HEK293 (cell line): ENCODE data around the gene LAMA2.

Source experiments
- CTCF ChIA-PET: fragments of 350-600 bp; formaldehyde crosslinking; extraction: SDS; loops from one replicate; lab custom pipeline; 2021; ENCODE audit warnings: antibody characterized with exemption; lab: Yijun Ruan, JAX
- POLR2A ChIA-PET: fragments of 300-600 bp; formaldehyde crosslinking; extraction: SDS; loops from one replicate; lab custom pipeline; 2020; ENCODE audit warnings: antibody characterized with exemption, inconsistent platforms; lab: Yijun Ruan, JAX
- H3K27ac ChIP-seq: fragments of 200-500 bp; sonication (Bioruptor generic); 2 replicates; pipeline ENCODE4 v1.5.1; 2014; ENCODE audit warnings: low read depth, low read length, control low read depth, inconsistent platforms; ENCODE audit errors: extremely low read depth
- H3K36me3 ChIP-seq, 2 experiments: fragments of 200-500 bp in 1 of 2; sonication (Bioruptor generic) in 1 of 2; 1 replicate in 1 of 2; 2 replicates in 1 of 2; pipeline ENCODE4 v1.5.1; 2014 to 2017; ENCODE audit warnings: inconsistent platforms in 2 of 2, low read length in 2 of 2; ENCODE audit not compliant: control insufficient read depth in 2 of 2, insufficient read depth in 1 of 2
- H3K4me1 ChIP-seq: fragments of 200-500 bp; sonication (Bioruptor generic); 2 replicates; pipeline ENCODE4 v1.5.1; 2014; ENCODE audit warnings: mild to moderate bottlenecking, low read length, inconsistent platforms; ENCODE audit not compliant: control insufficient read depth, insufficient read depth
- H3K4me3 ChIP-seq: 2 replicates; pipeline ENCODE4 v1.5.1; 2011; ENCODE audit warnings: low read depth, mild to moderate bottlenecking, control low read depth, low read length, moderate library complexity
- H3K9me3 ChIP-seq: fragments of 200-500 bp; sonication (Bioruptor generic); 2 replicates; pipeline ENCODE4 v1.5.1; 2014; ENCODE audit warnings: low read depth, low read length, inconsistent platforms; ENCODE audit not compliant: control insufficient read depth, insufficient read depth
- GFI1B ChIP-seq: fragments of 450-650 bp; formaldehyde crosslinking; IDR thresholded peaks from 2 replicates; pipeline ENCODE4 v1.5.1; 2016; ENCODE audit warnings: missing biosample characterization, missing genetic modification characterization
- GLI2 ChIP-seq: fragments of 450-650 bp; formaldehyde crosslinking; IDR thresholded peaks from 2 replicates; pipeline ENCODE4; 2017; ENCODE audit warnings: missing biosample characterization, missing genetic modification characterization, low read depth, borderline replicate concordance
- PRDM1 ChIP-seq: fragments of 450-650 bp; formaldehyde crosslinking; IDR thresholded peaks from 2 replicates; pipeline ENCODE4; 2016; ENCODE audit warnings: missing biosample characterization, missing genetic modification characterization
- SCRT2 ChIP-seq: fragments of 450-650 bp; formaldehyde crosslinking; IDR thresholded peaks from 2 replicates; pipeline ENCODE4 v1.5.1; 2016; ENCODE audit warnings: missing biosample characterization, missing genetic modification characterization
- SETDB1 ChIP-seq: IDR thresholded peaks from one replicate; pipeline ENCODE4 v1.6.1; 2017; ENCODE audit warnings: mild to moderate bottlenecking, low read length, moderate library complexity, mixed read lengths; ENCODE audit not compliant: insufficient read length
- TRIM28 ChIP-seq: IDR thresholded peaks from 2 replicates; pipeline ENCODE4 v1.6.1; 2011; ENCODE audit warnings: low read length, control low read depth, borderline replicate concordance
- YY2 ChIP-seq: fragments of 450-650 bp; formaldehyde crosslinking; IDR thresholded peaks from 2 replicates; pipeline ENCODE4 v1.5.1; 2016; ENCODE audit warnings: missing biosample characterization, missing genetic modification characterization
- ZFHX2 ChIP-seq: fragments of 450-650 bp; formaldehyde crosslinking; conservative IDR thresholded peaks from 2 replicates; pipeline ENCODE4 v1.5.1; 2016; ENCODE audit warnings: missing biosample characterization, missing genetic modification characterization
- ZFP3 ChIP-seq: fragments of 450-650 bp; formaldehyde crosslinking; IDR thresholded peaks from 2 replicates; pipeline ENCODE4 v1.5.1; 2016; ENCODE audit warnings: low read depth, missing biosample characterization, missing genetic modification characterization
- ZNF146 ChIP-seq: fragments of 450-650 bp; formaldehyde crosslinking; IDR thresholded peaks from 2 replicates; pipeline ENCODE4 v1.5.1; 2016; ENCODE audit warnings: missing biosample characterization, missing genetic modification characterization
- ZNF175 ChIP-seq: fragments of 450-650 bp; formaldehyde crosslinking; IDR thresholded peaks from 2 replicates; pipeline ENCODE4 v1.5.1; 2016; ENCODE audit warnings: missing biosample characterization, missing genetic modification characterization
- ZNF214 ChIP-seq: fragments of 450-650 bp; formaldehyde crosslinking; IDR thresholded peaks from 2 replicates; pipeline ENCODE4 v1.5.1; 2017; ENCODE audit warnings: missing biosample characterization, mild to moderate bottlenecking, missing genetic modification characterization, borderline replicate concordance
- ZNF239 ChIP-seq: fragments of 450-650 bp; formaldehyde crosslinking; IDR thresholded peaks from 2 replicates; pipeline ENCODE4 v1.5.1; 2016; ENCODE audit warnings: missing biosample characterization, missing genetic modification characterization
- ZNF324 ChIP-seq: fragments of 450-650 bp; formaldehyde crosslinking; IDR thresholded peaks from 2 replicates; pipeline ENCODE4 v1.5.1; 2016; ENCODE audit warnings: missing biosample characterization, missing genetic modification characterization
- ZNF37A ChIP-seq: fragments of 450-650 bp; IDR thresholded peaks from 2 replicates; pipeline ENCODE4 v1.5.1; 2018; ENCODE audit warnings: missing biosample characterization, missing genetic modification characterization
- ZNF394 ChIP-seq: fragments of 450-650 bp; formaldehyde crosslinking; IDR thresholded peaks from 2 replicates; pipeline ENCODE4 v1.5.1; 2016; ENCODE audit warnings: missing biosample characterization, missing genetic modification characterization, mild to moderate bottlenecking, moderate library complexity, borderline replicate concordance
- ZNF426 ChIP-seq: fragments of 450-650 bp; formaldehyde crosslinking; IDR thresholded peaks from 2 replicates; pipeline ENCODE4 v1.5.1; 2017; ENCODE audit warnings: missing biosample characterization, missing genetic modification characterization, mild to moderate bottlenecking, inconsistent platforms, moderate library complexity
- ZNF473 ChIP-seq: fragments of 450-650 bp; formaldehyde crosslinking; IDR thresholded peaks from 2 replicates; pipeline ENCODE4 v1.5.1; 2017; ENCODE audit warnings: missing biosample characterization, missing genetic modification characterization
- ZNF548 ChIP-seq: fragments of 450-650 bp; formaldehyde crosslinking; IDR thresholded peaks from 2 replicates; pipeline ENCODE4 v1.5.1; 2016; ENCODE audit warnings: missing biosample characterization, missing genetic modification characterization
- ZNF558 ChIP-seq: fragments of 450-650 bp; formaldehyde crosslinking; IDR thresholded peaks from 2 replicates; pipeline ENCODE4 v1.5.1; 2016; ENCODE audit warnings: missing biosample characterization, missing genetic modification characterization
- ZNF561 ChIP-seq: fragments of 450-650 bp; IDR thresholded peaks from 2 replicates; pipeline ENCODE4 v1.5.1; 2018; ENCODE audit warnings: missing biosample characterization, missing genetic modification characterization, borderline replicate concordance
- ZNF621 ChIP-seq: fragments of 450-650 bp; formaldehyde crosslinking; IDR thresholded peaks from 2 replicates; pipeline ENCODE4 v1.5.1; 2017; ENCODE audit warnings: missing biosample characterization, missing genetic modification characterization
- ZNF701 ChIP-seq: fragments of 450-650 bp; formaldehyde crosslinking; IDR thresholded peaks from 2 replicates; pipeline ENCODE4 v1.5.1; 2016; ENCODE audit warnings: missing biosample characterization, missing genetic modification characterization
- ZNF76 ChIP-seq: fragments of 450-650 bp; formaldehyde crosslinking; IDR thresholded peaks from 2 replicates; pipeline ENCODE4; 2016; ENCODE audit warnings: low read depth, missing biosample characterization, missing genetic modification characterization, borderline replicate concordance
- ZNF776 ChIP-seq: fragments of 450-650 bp; formaldehyde crosslinking; IDR thresholded peaks from 2 replicates; pipeline ENCODE4 v1.5.0; 2017; ENCODE audit warnings: missing biosample characterization, missing genetic modification characterization, borderline replicate concordance
- ZXDB ChIP-seq: fragments of 450-650 bp; formaldehyde crosslinking; IDR thresholded peaks from 2 replicates; pipeline ENCODE4 v1.5.1; 2016; ENCODE audit warnings: missing biosample characterization, missing genetic modification characterization
- TF ChIP-seq, protein P1 (sequence below): fragments of 450-650 bp; formaldehyde crosslinking; IDR thresholded peaks from 2 replicates; pipeline ENCODE4 v1.5.1; 2016; ENCODE audit warnings: missing biosample characterization, missing genetic modification characterization
- TF ChIP-seq, protein P2 (sequence below): fragments of 450-650 bp; formaldehyde crosslinking; IDR thresholded peaks from 2 replicates; pipeline ENCODE4; 2016; ENCODE audit warnings: missing biosample characterization, missing genetic modification characterization
- TF ChIP-seq, protein P3 (sequence below): fragments of 450-650 bp; formaldehyde crosslinking; IDR thresholded peaks from 2 replicates; pipeline ENCODE4 v1.5.1; 2016; ENCODE audit warnings: missing biosample characterization, missing genetic modification characterization
- TF ChIP-seq, protein P4 (sequence below): fragments of 450-650 bp; formaldehyde crosslinking; IDR thresholded peaks from 2 replicates; pipeline ENCODE4 v1.5.1; 2016; ENCODE audit warnings: missing biosample characterization, missing genetic modification characterization, low read depth

The LAMA2 gene

DNA sequence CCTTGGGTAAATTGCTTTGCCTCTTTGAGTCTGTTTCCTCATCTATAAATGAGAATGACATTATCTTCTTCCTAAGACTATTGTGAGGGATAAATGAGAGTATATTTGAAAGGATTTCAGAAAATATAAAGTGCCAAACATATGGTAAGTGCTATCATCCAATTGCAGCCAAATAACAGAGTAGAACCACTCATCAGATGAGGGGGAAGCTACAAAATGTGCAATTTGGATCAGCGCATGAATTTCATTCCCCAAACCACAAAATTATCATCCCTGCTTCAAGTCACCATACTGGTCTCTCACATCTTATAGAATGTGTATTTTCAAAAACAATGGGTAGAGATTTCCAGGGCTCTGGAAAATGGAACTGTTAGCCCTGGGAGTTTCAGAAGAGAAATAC lies 668.5 kb downstream of the LAMA2 start:
- Histone ChIP-seq H3K4me3 (no peak overlapping the region), H3K9me3 (no peaks in the 10 kb centered on the region), H3K4me1 (no peaks in the 10 kb centered on the region), H3K36me3 (no peaks in the 10 kb centered on the region), H3K27ac (no peak overlapping the region)
- no peak for TF ChIP-seq ZNF473 (tag by site-specific recombination)
- no peak for TF ChIP-seq ZXDB (tag by site-specific recombination)
- TF ChIP-seq ZNF37A (tag by site-specific recombination): no peak
- no peak for TF ChIP-seq SETDB1
- TF ChIP-seq ZNF214 (tag by site-specific recombination): no peak
- no peak for TF ChIP-seq GLI2 (tag by site-specific recombination)
- no peak for TF ChIP-seq YY2 (tag by site-specific recombination)
- TF ChIP-seq ZNF621 (tag by site-specific recombination): no peak
- no peak for TF ChIP-seq ZNF701 (tag by site-specific recombination)
- TF ChIP-seq SCRT2 (tag by site-specific recombination): no peak
- no peak for TF ChIP-seq ZNF76
- TF ChIP-seq ZNF239 (tag by site-specific recombination): no peak
- TF ChIP-seq, protein P1, sequence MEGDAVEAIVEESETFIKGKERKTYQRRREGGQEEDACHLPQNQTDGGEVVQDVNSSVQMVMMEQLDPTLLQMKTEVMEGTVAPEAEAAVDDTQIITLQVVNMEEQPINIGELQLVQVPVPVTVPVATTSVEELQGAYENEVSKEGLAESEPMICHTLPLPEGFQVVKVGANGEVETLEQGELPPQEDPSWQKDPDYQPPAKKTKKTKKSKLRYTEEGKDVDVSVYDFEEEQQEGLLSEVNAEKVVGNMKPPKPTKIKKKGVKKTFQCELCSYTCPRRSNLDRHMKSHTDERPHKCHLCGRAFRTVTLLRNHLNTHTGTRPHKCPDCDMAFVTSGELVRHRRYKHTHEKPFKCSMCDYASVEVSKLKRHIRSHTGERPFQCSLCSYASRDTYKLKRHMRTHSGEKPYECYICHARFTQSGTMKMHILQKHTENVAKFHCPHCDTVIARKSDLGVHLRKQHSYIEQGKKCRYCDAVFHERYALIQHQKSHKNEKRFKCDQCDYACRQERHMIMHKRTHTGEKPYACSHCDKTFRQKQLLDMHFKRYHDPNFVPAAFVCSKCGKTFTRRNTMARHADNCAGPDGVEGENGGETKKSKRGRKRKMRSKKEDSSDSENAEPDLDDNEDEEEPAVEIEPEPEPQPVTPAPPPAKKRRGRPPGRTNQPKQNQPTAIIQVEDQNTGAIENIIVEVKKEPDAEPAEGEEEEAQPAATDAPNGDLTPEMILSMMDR (tag by site-specific recombination): no peak
- no peak for TF ChIP-seq ZFP3 (tag by site-specific recombination)
- ChIA-PET CTCF (interaction anchor here (1.1 to 1.4 kb wide), 2 partner anchors 52 to 224 kb away, joined by 4 to 7 read pairs; no protein-coding TSS in a partner anchor), POLR2A (no interaction called here)

DNA sequence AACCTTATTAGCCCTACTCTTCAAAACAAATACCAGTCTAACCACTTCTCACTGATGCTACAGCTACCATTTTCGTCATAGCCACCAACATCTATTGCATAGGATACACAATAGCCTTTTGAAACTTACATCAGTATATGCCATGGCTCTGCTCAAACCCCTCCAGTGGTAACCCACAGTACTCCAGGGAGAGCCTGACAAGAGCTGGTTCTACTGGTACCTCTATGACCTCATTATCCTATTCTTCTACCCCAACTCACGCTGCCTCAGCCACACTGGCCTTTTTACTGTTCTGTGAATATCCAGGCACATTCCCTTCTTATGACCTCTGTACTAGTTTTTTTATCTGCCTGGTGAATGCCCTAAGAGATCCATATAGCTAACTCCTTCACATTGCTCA lies 669.5 kb downstream of the LAMA2 start:
- POLR2A ChIA-PET: no interaction called here
- TF ChIP-seq ZNF146 (tag by site-specific recombination): no peak
- no peak for TF ChIP-seq PRDM1 (tag by site-specific recombination)
- TF ChIP-seq ZNF558 (tag by site-specific recombination): no peak
- TF ChIP-seq ZNF175: no peak
- no peak for TF ChIP-seq ZNF394
- TF ChIP-seq TRIM28: no peak
- no peak for TF ChIP-seq ZFHX2 (tag by site-specific recombination)
- TF ChIP-seq, protein P2, sequence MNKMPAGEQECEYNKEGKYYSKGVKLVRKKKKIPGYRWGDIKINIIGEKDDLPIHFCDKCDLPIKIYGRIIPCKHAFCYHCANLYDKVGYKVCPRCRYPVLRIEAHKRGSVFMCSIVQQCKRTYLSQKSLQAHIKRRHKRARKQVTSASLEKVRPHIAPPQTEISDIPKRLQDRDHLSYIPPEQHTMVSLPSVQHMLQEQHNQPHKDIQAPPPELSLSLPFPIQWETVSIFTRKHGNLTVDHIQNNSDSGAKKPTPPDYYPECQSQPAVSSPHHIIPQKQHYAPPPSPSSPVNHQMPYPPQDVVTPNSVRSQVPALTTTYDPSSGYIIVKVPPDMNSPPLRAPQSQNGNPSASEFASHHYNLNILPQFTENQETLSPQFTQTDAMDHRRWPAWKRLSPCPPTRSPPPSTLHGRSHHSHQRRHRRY (tag by site-specific recombination): no peak
- TF ChIP-seq ZNF426 (tag by site-specific recombination): no peak
- no peak for TF ChIP-seq ZNF561 (tag by site-specific recombination)
- no peak for TF ChIP-seq ZNF548 (tag by site-specific recombination)
- TF ChIP-seq, protein P3, sequence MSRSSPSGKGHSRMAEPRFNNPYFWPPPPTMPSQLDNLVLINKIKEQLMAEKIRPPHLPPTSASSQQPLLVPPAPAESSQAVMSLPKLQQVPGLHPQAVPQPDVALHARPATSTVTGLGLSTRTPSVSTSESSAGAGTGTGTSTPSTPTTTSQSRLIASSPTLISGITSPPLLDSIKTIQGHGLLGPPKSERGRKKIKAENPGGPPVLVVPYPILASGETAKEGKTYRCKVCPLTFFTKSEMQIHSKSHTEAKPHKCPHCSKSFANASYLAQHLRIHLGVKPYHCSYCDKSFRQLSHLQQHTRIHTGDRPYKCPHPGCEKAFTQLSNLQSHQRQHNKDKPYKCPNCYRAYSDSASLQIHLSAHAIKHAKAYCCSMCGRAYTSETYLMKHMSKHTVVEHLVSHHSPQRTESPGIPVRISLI (tag by site-specific recombination): no peak
- no peak for TF ChIP-seq ZNF37A (tag by site-specific recombination)
- TF ChIP-seq GFI1B (tag by site-specific recombination): no peak
- no peak for TF ChIP-seq ZNF324
- TF ChIP-seq, protein P4, sequence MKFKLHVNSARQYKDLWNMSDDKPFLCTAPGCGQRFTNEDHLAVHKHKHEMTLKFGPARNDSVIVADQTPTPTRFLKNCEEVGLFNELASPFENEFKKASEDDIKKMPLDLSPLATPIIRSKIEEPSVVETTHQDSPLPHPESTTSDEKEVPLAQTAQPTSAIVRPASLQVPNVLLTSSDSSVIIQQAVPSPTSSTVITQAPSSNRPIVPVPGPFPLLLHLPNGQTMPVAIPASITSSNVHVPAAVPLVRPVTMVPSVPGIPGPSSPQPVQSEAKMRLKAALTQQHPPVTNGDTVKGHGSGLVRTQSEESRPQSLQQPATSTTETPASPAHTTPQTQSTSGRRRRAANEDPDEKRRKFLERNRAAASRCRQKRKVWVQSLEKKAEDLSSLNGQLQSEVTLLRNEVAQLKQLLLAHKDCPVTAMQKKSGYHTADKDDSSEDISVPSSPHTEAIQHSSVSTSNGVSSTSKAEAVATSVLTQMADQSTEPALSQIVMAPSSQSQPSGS (tag by site-specific recombination): no peak
- TF ChIP-seq ZNF776 (tag by site-specific recombination): no peak

More for the DNA sequence above, 669.5 kb downstream of the LAMA2 start:
- Histone ChIP-seq H3K27ac (no peak overlapping the region), H3K4me3 (no peak overlapping the region), H3K4me1 (no peaks in the 10 kb centered on the region), H3K9me3 (no peaks in the 10 kb centered on the region), H3K36me3 (no peaks in the 10 kb centered on the region)
- CTCF ChIA-PET: interaction anchor here (1.0 to 1.4 kb wide), 2 partner anchors 53 to 55 kb away, joined by 3 to 7 read pairs; no protein-coding TSS in a partner anchor
